T1000 (cell line): ENCODE data around the gene CFL2.
"Not testable (repeated sequence)": the region's sequence is repeated elsewhere in the genome, so short reads cannot be mapped to it uniquely, and the experiment has no call there.

Source experiments
- DNase-seq: peaks from one replicate; lab custom pipeline; 2025; ENCODE audit warnings: mixed read lengths; lab: John Stamatoyannopoulos, UW

Gene CFL2

GRCh38 chr14:34714320-34715126 is at the start of gene CFL2:
Gene CFL2, minus strand, starts transcription at chr14:34714593. Its CDS starts 53 bp downstream, at chr14:34714540.
- peak; percentile 65 for DNase-seq

DNA sequence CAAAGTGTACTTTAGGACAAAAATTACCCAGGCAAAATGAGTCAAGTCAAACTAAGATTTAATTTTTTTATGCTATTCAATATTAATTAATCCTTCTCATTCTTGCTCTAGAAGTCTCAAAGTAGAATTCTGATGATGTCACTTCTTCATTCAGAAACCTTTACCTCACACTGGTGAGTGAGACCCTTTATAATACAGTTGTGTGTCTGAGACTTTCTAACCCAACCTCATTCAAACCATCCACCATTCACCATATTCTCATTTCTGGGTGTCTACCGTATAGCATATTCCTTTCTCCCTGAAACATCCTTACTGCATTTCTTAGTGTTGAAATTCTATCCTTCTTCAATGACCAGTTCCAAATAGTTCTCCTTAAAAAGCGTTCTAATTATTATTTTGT is 40.8 kb upstream of the CFL2 start:
- DNase-seq, result no peak

GRCh38 chr14:34754687-34755086 is 40.3 kb upstream of the CFL2 start:
- DNase-seq, result no peak

DNA sequence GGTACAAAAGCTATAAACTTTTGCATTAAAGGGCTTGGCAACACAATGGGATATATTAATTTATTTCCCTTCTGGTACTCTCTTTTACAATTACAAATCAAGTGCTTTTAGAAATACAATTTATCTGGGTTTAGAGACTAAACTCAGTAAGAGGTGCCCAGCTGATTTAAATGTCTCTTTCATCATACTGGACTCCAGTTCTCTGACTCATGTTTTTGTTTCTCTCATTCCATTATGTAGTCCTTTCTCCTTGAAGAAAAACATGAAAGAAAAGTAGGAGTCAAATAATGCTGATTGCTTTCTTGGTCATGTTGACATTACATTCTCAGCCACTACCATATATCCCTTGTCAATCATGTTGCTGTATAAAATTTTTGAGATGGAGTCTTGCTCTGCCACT is 36.3 kb upstream of the CFL2 start:
- no peak for DNase-seq

DNA sequence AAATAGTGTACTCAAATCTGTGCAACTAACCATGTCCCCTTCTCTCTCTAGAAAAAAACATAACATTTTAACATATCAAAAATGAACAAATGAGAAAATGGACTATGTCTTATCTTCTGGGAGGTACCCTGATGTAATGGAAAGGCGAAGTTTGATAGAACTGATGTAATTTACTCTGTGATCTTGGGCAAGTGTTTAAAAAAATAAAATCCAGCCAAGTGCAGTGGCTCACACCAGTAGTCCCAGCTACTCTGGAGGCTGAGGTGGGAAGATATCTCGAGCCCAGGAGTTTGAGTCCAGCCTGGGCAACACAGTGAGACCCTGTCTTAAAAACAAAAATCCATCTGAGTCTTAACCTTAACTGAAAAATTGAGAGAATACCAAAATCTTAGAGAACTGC is 35.8 kb upstream of the CFL2 start:
- no peak for DNase-seq

GRCh38 chr14:34749408-34749807 is 35.0 kb upstream of the CFL2 start:
- no peak for DNase-seq

GRCh38 chr14:34742270-34743115 is 28.1 kb upstream of the CFL2 start:
- no peak for DNase-seq

DNA sequence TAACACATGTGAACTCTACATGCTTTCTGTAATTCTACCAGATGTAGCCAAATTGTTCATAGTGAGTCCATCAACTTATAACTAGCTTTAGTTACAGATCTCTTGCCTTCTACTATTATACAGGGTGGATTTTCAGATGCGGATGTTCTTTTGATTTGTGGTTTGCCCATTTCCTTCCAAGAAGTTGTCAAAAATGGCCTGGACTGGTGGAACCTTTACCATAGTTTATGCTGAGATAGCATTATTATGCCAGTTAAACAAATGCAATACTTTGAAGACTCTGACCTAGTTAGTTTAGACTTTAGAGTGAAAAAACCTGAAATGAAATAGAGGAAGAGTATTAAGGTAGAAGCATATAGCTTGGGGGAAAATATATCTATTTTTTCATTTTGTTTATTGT is 27.4 kb upstream of the CFL2 start:
- DNase-seq, result no peak

GRCh38 chr14:34740139-34740538 is 25.7 kb upstream of the CFL2 start:
- not testable (repeated sequence) for DNase-seq

DNA sequence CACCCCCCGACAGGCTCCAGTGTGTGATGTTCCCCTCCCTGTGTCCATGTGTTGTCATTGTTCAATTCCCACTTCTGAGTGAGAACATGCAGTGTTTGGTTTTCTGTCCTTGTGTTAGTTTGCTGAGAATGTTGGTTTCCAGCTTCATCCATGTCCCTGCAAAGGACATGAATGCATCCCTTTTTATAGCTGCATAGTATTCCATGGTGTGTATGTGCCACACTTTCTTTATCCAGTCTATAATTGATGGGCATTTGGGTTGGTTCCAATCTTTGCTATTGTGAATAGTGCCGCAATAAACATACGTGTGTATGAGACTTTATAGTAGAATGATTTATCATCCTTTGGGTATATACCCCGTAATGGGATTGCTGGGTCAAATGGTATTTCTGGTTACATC is 22.7 kb upstream of the CFL2 start:
- DNase-seq, result not testable (repeated sequence)

GRCh38 chr14:34733245-34733644 is 18.9 kb upstream of the CFL2 start:
- no peak for DNase-seq

GRCh38 chr14:34732802-34733201 is 18.4 kb upstream of the CFL2 start:
- DNase-seq, result no peak

DNA sequence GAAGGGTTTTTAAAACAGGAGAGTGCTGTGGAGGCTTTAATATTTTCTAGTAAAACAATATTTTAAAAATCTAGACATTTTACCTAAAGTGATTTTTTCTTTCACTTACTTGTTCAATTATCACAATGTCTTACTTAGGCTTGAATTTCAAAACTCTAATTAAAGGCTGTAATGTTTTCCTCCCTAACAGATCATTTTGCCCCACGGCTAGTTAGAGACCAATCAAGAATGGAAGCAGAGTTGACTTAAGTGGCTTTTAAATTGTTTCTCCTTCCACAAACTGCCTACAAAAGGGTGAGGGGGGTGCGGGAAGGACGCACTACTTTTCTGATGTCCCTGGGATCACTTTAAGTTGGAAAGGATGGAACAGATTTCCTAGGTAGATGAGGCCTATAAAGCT is 9.5 kb upstream of the CFL2 start:
- DNase-seq, result no peak

GRCh38 chr14:34722723-34723545 is 8.5 kb upstream of the CFL2 start:
- peak; percentile 24 for DNase-seq

GRCh38 chr14:34721129-34721528 is 6.7 kb upstream of the CFL2 start:
- no peak for DNase-seq

- no peak for DNase-seq
Observed at GRCh38 chr14:34718750-34719304, 4.4 kb upstream of the CFL2 start.

GRCh38 chr14:34715127-34715863 is 902 bp upstream of the CFL2 start:
- DNase-seq, result no peak

DNA sequence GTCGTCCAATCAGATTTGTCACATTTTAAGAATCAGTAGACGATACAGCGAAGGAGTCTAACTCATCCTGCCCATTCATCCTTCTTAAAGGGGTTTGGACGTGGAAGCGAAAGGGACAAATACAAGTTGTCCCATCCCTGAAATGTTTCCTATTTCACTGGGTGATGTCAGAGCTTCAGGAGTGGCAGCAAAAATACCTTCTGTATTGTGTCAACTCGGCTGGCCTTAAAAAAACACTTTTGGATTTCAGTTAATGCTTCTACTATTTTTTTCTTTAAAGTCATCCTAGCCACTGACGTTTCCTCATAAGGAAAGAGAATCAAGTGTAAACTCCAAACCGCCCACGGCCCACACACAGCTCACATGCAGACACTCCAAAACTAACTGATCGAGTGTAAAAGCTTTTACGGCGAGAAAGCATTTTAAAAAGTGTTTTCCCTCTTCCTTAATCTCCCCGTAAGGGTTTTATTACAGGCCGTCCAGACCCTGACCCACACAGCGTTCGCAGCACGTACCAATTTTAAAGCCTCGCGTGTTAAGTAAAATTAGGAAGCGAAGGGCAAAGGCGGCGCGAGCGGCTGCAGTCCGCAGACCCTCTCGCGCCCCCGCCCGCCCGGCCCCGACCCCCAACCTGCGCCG is 593 bp downstream of the CFL2 start:
- no peak for DNase-seq

DNA sequence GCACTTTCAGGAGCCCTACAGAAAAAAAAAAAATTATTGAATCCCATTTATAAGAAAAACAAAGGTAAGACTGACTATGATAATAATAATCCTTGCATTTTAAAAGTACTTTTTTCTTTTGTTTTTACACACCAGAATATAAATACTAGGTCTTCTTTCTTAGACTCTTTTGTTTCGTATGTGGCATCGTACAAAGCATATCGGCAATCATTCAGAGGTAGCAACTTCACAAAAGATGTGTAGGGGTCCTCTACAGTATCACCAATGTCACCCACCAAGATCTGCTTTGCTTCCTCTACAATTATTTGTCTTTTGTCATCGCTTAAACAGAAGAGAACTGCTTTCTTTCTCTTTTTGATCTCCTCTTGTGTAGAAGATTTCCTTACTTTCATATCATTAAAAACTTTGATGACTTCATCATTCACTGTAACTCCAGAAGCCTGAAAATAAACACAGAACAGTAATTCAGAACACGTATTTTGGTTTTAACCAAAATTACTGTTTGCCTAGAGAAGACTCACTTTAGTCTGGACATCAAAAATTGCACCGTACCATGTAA is 1.2 kb downstream of the CFL2 start:
- no peak for DNase-seq
